ENCODE results near the gene HS6ST1.

The HS6ST1 gene

GRCh38 chr2:128300151-128301020 lies 18.3 kb downstream of the HS6ST1 start:
- TF ChIP-seq CTCF (IDR thresholded peaks at IDR 0.05; ENCODE audit: low read depth, low read length), result no peak
- DNase-seq (ENCODE audit: extremely low read depth, low read depth), result no peak

GRCh38 chr2:128299628-128300027 lies 19.0 kb downstream of the HS6ST1 start:
- no peak for DNase-seq (ENCODE audit: extremely low read depth, low read depth)

GRCh38 chr2:128298846-128299507 lies 19.7 kb downstream of the HS6ST1 start:
- TF ChIP-seq CTCF (IDR thresholded peaks at IDR 0.05; ENCODE audit: low read depth, low read length), result no peak
- DNase-seq (ENCODE audit: extremely low read depth, low read depth), result no peak

More at GRCh38 chr2:128299628-128300027, 19.0 kb downstream of the HS6ST1 start:
- no peak for TF ChIP-seq CTCF (IDR thresholded peaks at IDR 0.05; ENCODE audit: low read depth, low read length)

- no peak for TF ChIP-seq CTCF (IDR thresholded peaks at IDR 0.05; ENCODE audit: low read depth, low read length)
- no peak for DNase-seq (ENCODE audit: extremely low read depth, low read depth)
Observed at GRCh38 chr2:128298286-128298685, 20.4 kb downstream of the HS6ST1 start.

- DNase-seq (ENCODE audit: extremely low read depth, low read depth), result no peak
- no peak for TF ChIP-seq CTCF (IDR thresholded peaks at IDR 0.05; ENCODE audit: low read depth, low read length)
Observed at GRCh38 chr2:128293870-128294455, 24.7 kb downstream of the HS6ST1 start.

GRCh38 chr2:128293426-128293755 lies 25.3 kb downstream of the HS6ST1 start:
- no peak for DNase-seq (ENCODE audit: extremely low read depth, low read depth)
- no peak for TF ChIP-seq CTCF (IDR thresholded peaks at IDR 0.05; ENCODE audit: low read depth, low read length)
